ENCODE results near the gene CAMTA1.

The CAMTA1 gene

DNA sequence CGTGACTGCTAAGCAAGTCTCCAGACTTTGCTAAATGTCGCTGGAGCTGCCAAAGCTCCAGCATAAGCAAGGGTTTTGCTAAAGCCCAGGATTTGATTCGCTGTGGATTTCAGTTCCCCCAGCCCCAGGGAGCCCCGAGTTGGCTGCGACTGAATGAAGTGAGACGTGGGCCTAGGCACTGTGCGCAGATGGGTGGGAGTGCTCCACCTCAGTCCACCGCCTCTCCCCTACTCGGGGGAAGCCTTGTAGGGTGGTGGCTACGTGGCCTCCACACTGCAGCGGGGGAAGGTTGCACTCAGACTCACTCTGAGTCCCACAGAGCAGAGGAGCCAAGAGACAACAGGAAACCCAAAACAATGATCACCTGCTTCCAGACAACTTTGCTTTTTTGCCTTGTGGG lies 588.0 kb downstream of the CAMTA1 start:
- DNase-seq (ENCODE audit: extremely low spot score), result no peak
- ChIA-PET CTCF (no interaction called here), POLR2A (no interaction called here)
- no peak for TF ChIP-seq L3MBTL2 (conservative IDR thresholded peaks at IDR 0.05)
- no peak for TF ChIP-seq HDGF (IDR thresholded peaks at IDR 0.05; ENCODE audit: borderline replicate concordance)
- TF ChIP-seq, protein P1, sequence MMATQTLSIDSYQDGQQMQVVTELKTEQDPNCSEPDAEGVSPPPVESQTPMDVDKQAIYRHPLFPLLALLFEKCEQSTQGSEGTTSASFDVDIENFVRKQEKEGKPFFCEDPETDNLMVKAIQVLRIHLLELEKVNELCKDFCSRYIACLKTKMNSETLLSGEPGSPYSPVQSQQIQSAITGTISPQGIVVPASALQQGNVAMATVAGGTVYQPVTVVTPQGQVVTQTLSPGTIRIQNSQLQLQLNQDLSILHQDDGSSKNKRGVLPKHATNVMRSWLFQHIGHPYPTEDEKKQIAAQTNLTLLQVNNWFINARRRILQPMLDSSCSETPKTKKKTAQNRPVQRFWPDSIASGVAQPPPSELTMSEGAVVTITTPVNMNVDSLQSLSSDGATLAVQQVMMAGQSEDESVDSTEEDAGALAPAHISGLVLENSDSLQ (IDR thresholded peaks at IDR 0.05), result no peak
- no peak for TF ChIP-seq SUZ12 (IDR thresholded peaks at IDR 0.05)
- TF ChIP-seq NFRKB (IDR thresholded peaks at IDR 0.05), result no peak
- TF ChIP-seq TARDBP (IDR thresholded peaks at IDR 0.05), result no peak
- TF ChIP-seq SP1 (IDR thresholded peaks at IDR 0.05), result no peak
- TF ChIP-seq CTBP1 (IDR thresholded peaks at IDR 0.05; ENCODE audit: borderline replicate concordance), result no peak
- no peak for TF ChIP-seq ELF4 (IDR thresholded peaks at IDR 0.05)
- no peak for TF ChIP-seq ZNF384 (IDR thresholded peaks at IDR 0.05)
- no peak for TF ChIP-seq FOXM1 (IDR thresholded peaks at IDR 0.05; ENCODE audit: borderline replicate concordance)

DNA sequence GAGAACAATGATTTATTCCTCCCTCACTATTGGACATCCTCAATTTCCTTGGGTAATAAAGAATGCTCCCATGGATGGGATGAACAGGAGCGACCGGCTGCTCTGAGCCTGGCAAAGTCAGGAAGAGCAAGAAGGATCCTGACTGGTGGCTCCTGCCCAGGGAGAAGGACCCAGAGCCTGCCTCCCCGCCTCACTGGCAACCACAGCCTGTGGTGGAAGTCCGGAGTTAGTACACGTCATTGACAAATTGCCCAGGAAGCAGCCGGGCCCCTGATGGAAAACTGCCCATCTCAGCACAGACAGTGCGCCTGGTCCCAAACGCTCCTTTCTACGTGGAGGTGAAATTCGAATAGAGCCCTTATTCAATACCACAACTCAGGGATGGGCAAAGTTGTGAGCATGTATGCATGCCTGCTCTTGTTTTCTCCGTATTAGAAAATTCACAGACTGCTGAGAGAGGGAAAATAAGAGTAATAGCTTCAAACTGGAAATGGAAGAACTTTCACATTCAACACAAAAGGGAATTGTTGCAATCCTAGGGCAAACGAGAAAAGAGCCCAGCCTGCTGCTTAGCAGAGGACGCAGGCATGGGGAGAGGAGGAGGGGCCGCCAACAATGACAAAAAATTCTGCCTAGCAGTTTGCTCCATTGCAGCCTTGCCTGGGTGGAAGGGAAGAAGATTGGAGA lies 588.8 kb downstream of the CAMTA1 start:
- POLR2A ChIA-PET, result no interaction called here
- TF ChIP-seq NFRKB (IDR thresholded peaks at IDR 0.05) (no peak), ELF4 (IDR thresholded peaks at IDR 0.05) (no peak), L3MBTL2 (conservative IDR thresholded peaks at IDR 0.05) (no peak), FOXM1 (IDR thresholded peaks at IDR 0.05; ENCODE audit: borderline replicate concordance) (no peak), ZNF384 (IDR thresholded peaks at IDR 0.05) (no peak), TARDBP (IDR thresholded peaks at IDR 0.05) (no peak), FOXK2 (IDR thresholded peaks at IDR 0.05) (no peak), LEF1 (IDR thresholded peaks at IDR 0.05; ENCODE audit: borderline replicate concordance) (no peak), ARNT (IDR thresholded peaks at IDR 0.05) (no peak), FOXA1 (IDR thresholded peaks at IDR 0.05) (no peak), CTBP1 (IDR thresholded peaks at IDR 0.05; ENCODE audit: borderline replicate concordance) (no peak), SP1 (IDR thresholded peaks at IDR 0.05) (no peak), BHLHE40 (IDR thresholded peaks at IDR 0.05; ENCODE audit: borderline replicate concordance) (no peak), SUZ12 (IDR thresholded peaks at IDR 0.05) (no peak), HDGF (IDR thresholded peaks at IDR 0.05; ENCODE audit: borderline replicate concordance) (no peak)
- TF ChIP-seq, protein P1 (IDR thresholded peaks at IDR 0.05), result no peak
- CTCF ChIA-PET, result no interaction called here

DNA sequence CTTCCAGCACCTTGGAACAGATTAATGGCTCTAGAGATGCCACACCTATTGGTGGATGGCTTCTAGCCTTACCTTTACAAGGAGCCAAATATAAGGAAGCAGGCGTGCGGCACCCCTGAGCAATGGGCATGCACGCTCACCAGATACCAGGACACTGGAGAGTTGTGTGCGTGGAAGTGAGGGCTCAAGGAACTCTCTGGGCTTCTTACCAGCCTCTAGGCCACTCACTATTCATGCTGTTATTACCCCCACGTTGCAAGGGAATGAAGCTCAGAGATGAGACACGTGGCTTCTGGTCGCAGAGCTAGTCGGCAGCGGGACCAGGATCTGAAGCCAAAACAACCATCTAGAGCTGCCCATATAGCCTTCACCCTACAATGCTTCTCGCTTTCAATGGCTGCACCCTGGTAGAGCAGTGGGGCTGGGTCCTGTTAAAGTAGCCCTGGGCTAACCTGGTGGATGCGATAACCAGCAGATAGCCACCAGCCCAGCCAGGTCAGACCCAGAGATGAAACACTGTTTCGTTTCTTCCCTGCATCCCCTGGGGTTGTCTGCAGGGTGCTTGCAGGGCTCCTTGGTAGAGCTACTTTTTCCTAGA lies 589.4 kb downstream of the CAMTA1 start:
- POLR2A ChIA-PET, result no interaction called here
- CTCF ChIA-PET, result no interaction called here
- TF ChIP-seq NFRKB (IDR thresholded peaks at IDR 0.05) (no peak), SP1 (IDR thresholded peaks at IDR 0.05) (no peak), CTBP1 (IDR thresholded peaks at IDR 0.05; ENCODE audit: borderline replicate concordance) (no peak), SUZ12 (IDR thresholded peaks at IDR 0.05) (no peak), ELF4 (IDR thresholded peaks at IDR 0.05) (no peak), HDGF (IDR thresholded peaks at IDR 0.05; ENCODE audit: borderline replicate concordance) (no peak), L3MBTL2 (conservative IDR thresholded peaks at IDR 0.05) (no peak), LEF1 (IDR thresholded peaks at IDR 0.05; ENCODE audit: borderline replicate concordance) (no peak)
- no peak for DNase-seq (ENCODE audit: extremely low spot score)

More for the DNA sequence above, 588.8 kb downstream of the CAMTA1 start:
- no peak for DNase-seq (ENCODE audit: extremely low spot score)

DNA sequence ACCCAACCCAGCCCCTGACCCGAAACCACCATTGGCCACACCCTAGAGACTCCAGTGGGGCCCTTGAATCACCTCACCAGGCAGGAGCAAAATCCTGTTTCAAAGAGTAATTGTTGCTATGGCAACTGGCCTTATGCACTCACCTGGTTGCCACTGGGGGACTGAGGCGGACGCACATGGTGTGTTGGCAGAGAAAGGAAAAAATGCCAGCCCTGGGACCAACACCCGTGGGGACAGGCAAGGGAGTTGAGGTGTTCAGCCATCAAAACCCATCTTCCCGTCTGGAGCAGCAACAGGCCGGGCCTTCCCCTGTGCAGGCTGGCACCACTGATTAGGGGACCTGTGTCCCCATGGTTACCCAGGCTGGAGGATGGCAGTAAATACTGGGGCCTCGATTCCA lies 590.1 kb downstream of the CAMTA1 start:
- TF ChIP-seq SUZ12 (IDR thresholded peaks at IDR 0.05) (no peak), HDGF (IDR thresholded peaks at IDR 0.05; ENCODE audit: borderline replicate concordance) (no peak), L3MBTL2 (conservative IDR thresholded peaks at IDR 0.05) (no peak), NFRKB (IDR thresholded peaks at IDR 0.05) (no peak), FOXA1 (IDR thresholded peaks at IDR 0.05) (no peak), ARNT (IDR thresholded peaks at IDR 0.05) (no peak), BHLHE40 (IDR thresholded peaks at IDR 0.05; ENCODE audit: borderline replicate concordance) (no peak), TARDBP (IDR thresholded peaks at IDR 0.05) (no peak), FOXK2 (IDR thresholded peaks at IDR 0.05) (no peak), CTBP1 (IDR thresholded peaks at IDR 0.05; ENCODE audit: borderline replicate concordance) (no peak), SP1 (IDR thresholded peaks at IDR 0.05) (no peak), FOXM1 (IDR thresholded peaks at IDR 0.05; ENCODE audit: borderline replicate concordance) (no peak), ELF4 (IDR thresholded peaks at IDR 0.05) (no peak), LEF1 (IDR thresholded peaks at IDR 0.05; ENCODE audit: borderline replicate concordance) (no peak), ZNF384 (IDR thresholded peaks at IDR 0.05) (no peak)
- TF ChIP-seq, protein P1 (IDR thresholded peaks at IDR 0.05), result no peak
- ChIA-PET CTCF (no interaction called here), POLR2A (no interaction called here)

DNA sequence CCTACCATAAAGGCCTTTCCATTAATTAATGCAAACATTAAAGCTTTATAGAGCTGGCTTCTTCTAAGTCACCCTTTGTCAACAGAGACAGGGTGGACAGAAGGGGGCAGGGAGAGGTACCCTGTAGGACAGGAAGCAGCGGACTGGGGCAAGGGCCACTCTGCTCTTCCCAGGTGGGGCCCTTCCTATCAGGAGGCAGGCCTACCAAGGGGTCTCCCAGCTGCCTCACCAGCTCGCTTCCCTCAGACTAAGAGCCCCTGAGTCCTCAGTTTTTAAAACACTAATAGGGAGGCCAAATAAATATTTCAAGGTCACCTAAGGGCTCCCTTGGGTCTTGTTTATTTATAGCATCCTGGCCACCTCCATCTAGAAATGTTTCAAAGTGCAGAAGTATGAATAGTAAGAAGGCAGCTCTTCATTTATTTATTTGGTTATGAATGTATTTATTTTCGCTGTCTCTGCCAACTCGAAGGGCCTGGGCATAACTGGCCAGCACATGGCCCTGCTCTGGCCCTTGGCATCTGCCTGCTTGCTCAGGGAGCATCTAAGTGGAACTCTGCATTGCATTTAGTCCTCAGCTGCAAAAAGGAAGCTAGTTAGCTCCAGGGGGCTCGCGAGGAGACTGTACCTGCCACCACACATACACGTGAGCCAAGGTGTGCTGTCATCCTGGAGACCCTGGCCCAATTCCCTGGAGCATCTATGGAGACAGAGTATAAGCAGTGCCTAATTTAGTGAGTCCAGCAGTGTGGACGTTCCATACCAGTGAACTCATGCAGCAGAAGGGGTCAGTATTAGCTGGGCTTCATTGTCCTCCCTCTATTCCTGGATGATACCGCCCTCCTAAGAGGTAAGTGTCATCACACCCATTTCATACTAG lies 590.8 kb downstream of the CAMTA1 start:
- TF ChIP-seq L3MBTL2 (conservative IDR thresholded peaks at IDR 0.05) (no peak), FOXA1 (IDR thresholded peaks at IDR 0.05) (no peak), LEF1 (IDR thresholded peaks at IDR 0.05; ENCODE audit: borderline replicate concordance) (no peak), TARDBP (IDR thresholded peaks at IDR 0.05) (no peak), ELF4 (IDR thresholded peaks at IDR 0.05) (no peak), FOXK2 (IDR thresholded peaks at IDR 0.05) (no peak), CTBP1 (IDR thresholded peaks at IDR 0.05; ENCODE audit: borderline replicate concordance) (no peak), HDGF (IDR thresholded peaks at IDR 0.05; ENCODE audit: borderline replicate concordance) (no peak), FOXM1 (IDR thresholded peaks at IDR 0.05; ENCODE audit: borderline replicate concordance) (no peak), BHLHE40 (IDR thresholded peaks at IDR 0.05; ENCODE audit: borderline replicate concordance) (no peak), SUZ12 (IDR thresholded peaks at IDR 0.05) (no peak)
- TF ChIP-seq, protein P1 (IDR thresholded peaks at IDR 0.05), result no peak
- CTCF ChIA-PET, result interaction anchor here (0.6 kb wide), 1 partner anchor 307 kb away, joined by 3 read pairs; no protein-coding TSS in a partner anchor
- DNase-seq (ENCODE audit: extremely low spot score), result no peak
- POLR2A ChIA-PET, result no interaction called here

More for the DNA sequence above, 590.1 kb downstream of the CAMTA1 start:
- no peak for DNase-seq (ENCODE audit: extremely low spot score)
